Esophagus squamous epithelium (tissue), 5 donors: Measurements from ENCODE around the gene ETV6. TPM values are rescaled to one million over a fixed set of nuclear protein-coding genes. Genes with fewer than 3 reads are reported as not detected.

Experiments used
- DNase-seq: peaks from one replicate; lab custom pipeline; 2025; lab: John Stamatoyannopoulos, UW
- H3K27ac ChIP-seq, 4 donors: fragments of 200-600 bp; sonication (generic); one replicate each; pipeline ENCODE4 v1.5.1; 2016 to 2019; ENCODE audit warnings: mild to moderate bottlenecking in 1 of 4
- H3K27me3 ChIP-seq, 4 donors: fragments of 200-600 bp; sonication (generic); 1 replicate in 3 of 4; 2 replicates in 1 of 4; pipeline versions ENCODE4 v1.5.1 to v1.6.0; 2017 to 2021; ENCODE audit warnings: antibody characterized with exemption in 1 of 4
- H3K36me3 ChIP-seq, 3 donors: fragments of 200-600 bp; sonication (generic); one replicate each; pipeline ENCODE4 v1.5.1; 2016 to 2019
- H3K4me1 ChIP-seq, 3 donors: fragments of 200-600 bp; sonication (generic); one replicate each; pipeline ENCODE4 v1.5.1; 2017 to 2019
- H3K4me3 ChIP-seq, 4 donors: fragments of 200-600 bp; sonication (generic); 1 replicate in 3 of 4; 2 replicates in 1 of 4; pipeline ENCODE4 v1.5.1; 2016 to 2019; ENCODE audit warnings: mild to moderate bottlenecking in 2 of 4, moderate library complexity in 1 of 4
- H3K9me3 ChIP-seq, 3 donors: fragments of 200-600 bp; sonication (generic); one replicate each; pipeline ENCODE4 v1.5.1; 2016 to 2019
- CTCF ChIP-seq, 6 experiments: fragments of 450-650 bp in 4 of 6; fragments of 200-600 bp in 2 of 6; sonication (generic) in 2 of 6; IDR thresholded peaks; one replicate each; pipeline ENCODE4 v1.5.1; 2016 to 2019; ENCODE audit warnings: antibody characterized with exemption in 6 of 6, mild to moderate bottlenecking in 4 of 6, moderate library complexity in 4 of 6
- POLR2A ChIP-seq, 4 donors: fragments of 450-650 bp; IDR thresholded peaks; one replicate each; pipeline ENCODE4 v1.6.1; 2017; ENCODE audit warnings: antibody characterized with exemption in 4 of 4, mild to moderate bottlenecking in 4 of 4, moderate library complexity in 3 of 4
- WGBS, 2 donors: methylation state at CpG; one replicate each; pipeline ENCODE4 v1.1.5; 2018; 5-methylcytosine and 5-hydroxymethylcytosine counted together
- intact Hi-C: fragments of 100-400 bp; cut with DNase I; formaldehyde crosslinking; loops from one replicate; pipeline ENCODE4 v1.15.0; 2022
- total RNA-seq, 4 donors: library from RNA; depleted of rRNA; stranded (reverse); fragments of >200 nt; gene quantifications; one replicate each; pipeline ENCODE4 v1.1.0, GENCODE V29; 2016
- donor health status: DM: yes; HTN: yes; CAD: no.

Gene ETV6
- total RNA-seq, 4 donors from 2014 or later: 11.3 to 17.3 (median 13.8) TPM

DNA sequence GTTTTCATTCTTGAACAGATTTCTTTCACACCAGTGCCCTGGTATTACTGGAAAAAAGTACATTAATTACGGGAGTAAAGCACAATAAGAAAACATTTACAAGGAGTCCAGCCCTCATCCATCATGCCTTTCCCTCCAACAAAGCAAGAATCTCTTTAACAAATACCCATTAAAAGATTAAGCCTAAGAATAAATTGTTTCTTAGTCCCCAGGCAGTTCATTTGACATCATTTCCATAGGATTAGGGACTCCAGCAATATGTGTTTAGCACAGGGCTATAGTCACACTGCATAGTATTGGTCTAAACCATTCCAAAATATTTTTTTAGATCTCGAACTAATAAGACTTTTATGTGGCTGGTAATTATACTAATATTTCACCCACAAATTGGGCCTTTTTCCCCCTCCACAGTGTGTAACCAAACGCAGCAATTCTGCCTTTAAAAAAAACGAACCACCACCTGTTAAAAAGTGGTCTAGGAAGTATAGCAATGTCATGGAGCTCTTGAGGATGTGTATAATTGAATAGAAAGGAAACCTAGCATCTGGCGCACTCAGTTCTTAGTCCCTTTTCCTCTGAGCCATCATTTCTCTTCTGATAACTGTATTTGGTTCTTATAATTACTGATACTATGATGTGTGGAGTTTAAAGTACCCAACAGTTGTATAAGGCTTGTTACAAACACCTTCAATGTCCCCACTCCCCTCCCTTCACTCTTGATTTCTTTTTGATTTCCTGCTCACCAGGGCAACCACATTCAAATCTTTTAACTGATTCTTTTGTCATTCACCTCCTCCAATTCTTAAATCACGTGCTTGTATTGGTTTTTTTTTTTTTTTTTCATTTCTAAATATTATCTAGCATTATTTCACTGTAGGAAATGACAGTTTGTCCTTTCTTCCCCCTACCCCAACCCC is 138.7 kb downstream of the ETV6 start:
- WGBS, 2 donors: 67 to 73% methylated on average over 6 of the region's 6 CpGs
- H3K36me3 ChIP-seq: peaks cover 0 to 5% (median 0%) of the 10 kb centered on the region in 3 donors
- no peaks in the 10 kb centered on the region for H3K27me3 ChIP-seq
- peaks cover 0 to 43% (median 22%) of the 10 kb centered on the region in 3 donors for H3K4me1 ChIP-seq
- H3K9me3 ChIP-seq: no peaks in the 10 kb centered on the region
- H3K4me3 ChIP-seq: no peak overlapping the region
- no peak for DNase-seq
- H3K27ac ChIP-seq: peak overlapping the region in 3 of 4 donors; percentile 19 to 62 (median 34)
- intact Hi-C loops: no loop called here
- TF ChIP-seq POLR2A (IDR thresholded peaks at IDR 0.05) (no peak), CTCF (IDR thresholded peaks at IDR 0.05) (no peak)

- Histone ChIP-seq H3K27ac (peak overlapping the region; percentile 33 to 80 (median 78)), H3K9me3 (no peaks in the 10 kb centered on the region), H3K36me3 (peaks cover 0 to 5% (median 0%) of the 10 kb centered on the region in 3 donors), H3K27me3 (no peaks in the 10 kb centered on the region), H3K4me3 (peak overlapping the region in 1 of 4 donors; percentile 30), H3K4me1 (peaks cover 5 to 63% (median 22%) of the 10 kb centered on the region in 3 donors)
- no peak for DNase-seq
- no peak for TF ChIP-seq POLR2A (IDR thresholded peaks at IDR 0.05)
- no peak for TF ChIP-seq CTCF (IDR thresholded peaks at IDR 0.05)
- 72 to 87% methylated on average over 11 to 12 of the region's 14 CpGs for WGBS, 2 donors
- intact Hi-C loops: no loop called here
These were observed 144.6 kb downstream of the ETV6 start for GRCh38 chr12:11793921-11794710.

DNA sequence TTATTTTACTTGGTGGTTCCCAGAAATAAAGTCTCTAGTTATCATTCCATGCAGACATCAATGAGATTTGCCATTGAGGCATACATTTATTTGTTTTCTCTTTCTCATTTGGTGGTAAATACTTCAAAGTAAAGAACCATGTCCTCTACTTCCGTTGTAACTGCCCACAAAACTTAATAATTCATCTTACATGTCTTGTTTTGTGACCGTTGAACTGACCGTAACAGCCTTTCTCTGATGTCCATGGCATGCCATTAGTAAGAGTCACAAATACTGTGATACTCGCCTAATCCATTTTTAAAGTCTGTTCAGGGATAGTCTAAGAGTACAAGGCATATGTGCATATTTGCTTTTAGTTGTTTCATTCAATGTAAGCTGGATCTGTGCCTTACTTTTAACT is 145.3 kb downstream of the ETV6 start:
- intact Hi-C loops: no loop called here
- peaks cover 0 to 5% (median 0%) of the 10 kb centered on the region in 3 donors for H3K36me3 ChIP-seq
- H3K4me1 ChIP-seq: peaks cover 5 to 63% (median 22%) of the 10 kb centered on the region in 3 donors
- H3K27me3 ChIP-seq: no peaks in the 10 kb centered on the region
- WGBS, 2 donors: 88% methylated on average over 4 of the region's 4 CpGs
- no peak overlapping the region for H3K4me3 ChIP-seq
- H3K9me3 ChIP-seq: no peaks in the 10 kb centered on the region
- TF ChIP-seq CTCF (IDR thresholded peaks at IDR 0.05): no peak
- no peak for TF ChIP-seq POLR2A (IDR thresholded peaks at IDR 0.05)
- peak overlapping the region in 3 of 4 donors; percentile 78 to 80 (median 79) for H3K27ac ChIP-seq
- DNase-seq: no peak

DNA sequence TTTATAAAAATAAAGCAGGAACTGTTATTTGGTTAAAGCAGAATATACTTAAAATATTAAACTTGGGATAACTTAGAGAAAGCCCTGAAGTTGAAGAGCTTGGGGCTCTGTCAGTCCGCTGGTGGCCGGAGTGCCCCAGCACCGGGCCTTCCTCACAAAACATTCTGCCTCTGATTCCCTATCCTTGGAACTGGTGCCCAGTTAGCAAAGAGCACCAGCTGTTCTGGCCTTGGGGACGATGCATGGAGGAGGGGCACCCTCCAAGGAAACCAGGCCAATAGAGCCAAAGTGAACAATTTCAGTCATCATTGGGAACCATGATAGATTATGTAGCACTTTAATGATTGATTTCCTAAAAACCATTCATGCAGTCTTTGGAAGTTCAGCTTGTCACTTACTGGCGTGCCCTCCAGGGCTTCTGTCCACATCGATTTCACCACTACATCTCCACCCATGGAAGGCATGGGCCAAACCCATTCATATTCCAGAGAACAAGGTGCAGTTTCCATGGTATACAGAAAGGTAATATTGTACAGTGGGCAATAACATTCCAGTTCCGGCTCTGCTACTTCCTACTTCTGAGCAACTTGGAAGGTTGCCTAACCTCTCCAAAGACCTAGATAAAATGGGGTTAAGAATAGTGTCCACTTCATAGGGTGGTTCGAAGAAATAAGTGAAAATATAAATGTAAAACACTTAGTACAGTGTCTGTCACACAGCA is 145.9 kb downstream of the ETV6 start:
- Histone ChIP-seq H3K27ac (peak overlapping the region; percentile 23 to 79 (median 62)), H3K9me3 (no peaks in the 10 kb centered on the region), H3K27me3 (no peaks in the 10 kb centered on the region), H3K36me3 (peaks cover 0 to 5% (median 0%) of the 10 kb centered on the region in 3 donors), H3K4me3 (no peak overlapping the region), H3K4me1 (peaks cover 5 to 63% (median 22%) of the 10 kb centered on the region in 3 donors)
- DNase-seq: no peak
- TF ChIP-seq POLR2A (IDR thresholded peaks at IDR 0.05): no peak
- no peak for TF ChIP-seq CTCF (IDR thresholded peaks at IDR 0.05)
- 72 to 81% methylated on average over 8 of the region's 8 CpGs for WGBS, 2 donors
- intact Hi-C loops: no loop called here
